ENCODE results near the gene GIMAP8. TPM values are rescaled to one million over a fixed set of nuclear protein-coding genes. Genes with fewer than 3 reads are reported as not detected.

GIMAP8 gene
- total RNA-seq, 1 experiment from 2014 or later: not detected

DNA sequence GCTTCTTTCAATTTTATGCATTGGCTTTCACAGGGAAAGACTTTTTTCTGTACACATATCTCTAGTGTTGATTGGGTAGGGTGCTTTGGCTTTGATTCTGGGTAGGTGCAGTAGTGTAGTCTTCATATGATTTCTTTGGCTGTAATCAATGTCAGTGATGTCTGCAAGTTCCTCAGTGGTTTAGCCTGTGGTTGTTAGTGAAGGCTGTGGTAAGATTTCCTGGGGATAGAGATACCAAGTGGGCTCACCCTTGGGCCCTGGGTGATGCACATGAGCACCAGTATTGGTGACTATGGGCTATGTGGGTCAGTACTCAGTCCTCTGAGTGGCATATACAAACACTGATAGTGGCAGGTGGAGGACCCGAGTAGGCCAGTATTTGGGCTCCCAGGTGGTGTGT, 13.0 kb downstream of the GIMAP8 start:
- Mint-ChIP-seq H3K4me3 (no peak overlapping the region), H3K4me1 (no peaks in the 10 kb centered on the region), H3K27ac (no peak overlapping the region), H3K36me3 (ENCODE audit: insufficient read depth in 1 of 3, low read depth in 3 of 3) (no peaks in the 10 kb centered on the region), H3K27me3 (ENCODE audit: low read depth) (peaks cover 66% of the 10 kb centered on the region), H3K9me3 (peaks cover 14 to 16% of the 10 kb centered on the region in 2 experiments; a peak in 3 of 5 replicates)
- no peaks in the 10 kb centered on the region for H3K79me2 ChIP-seq (ENCODE audit: insufficient read depth, low read length)
- H3K4me2 ChIP-seq (ENCODE audit: insufficient read depth, insufficient read length, low read length): no peak overlapping the region
- H2BK20ac ChIP-seq (ENCODE audit: low read depth, low read length, poor library complexity, severe bottlenecking): no peak overlapping the region
- no peak overlapping the region for H4K5ac ChIP-seq (ENCODE audit: insufficient read length, low read depth, low read length)
- H3K14ac ChIP-seq (ENCODE audit: insufficient read depth, low read length): no peak overlapping the region
- H2BK15ac ChIP-seq (ENCODE audit: low read depth, low read length): no peak overlapping the region
- H3K9ac ChIP-seq (ENCODE audit: extremely low read depth, insufficient read length, low read length): no peak overlapping the region
- H2AFZ ChIP-seq (ENCODE audit: low read length): no peak overlapping the region
- H4K20me1 ChIP-seq (ENCODE audit: control insufficient read depth, insufficient read depth, insufficient read length): no peaks in the 10 kb centered on the region
- H3K4me1 ChIP-seq (ENCODE audit: insufficient read depth, low read length): no peaks in the 10 kb centered on the region
- no peak overlapping the region for H2AK5ac ChIP-seq (ENCODE audit: insufficient read length, low read length)
- no peak overlapping the region for H3K27ac ChIP-seq (ENCODE audit: insufficient read length, low read depth, low read length)
- no peak overlapping the region for H2BK5ac ChIP-seq (ENCODE audit: insufficient read length, low read length)
- H4K8ac ChIP-seq (replicated peaks; ENCODE audit: insufficient read length, low read depth, low read length): no peak overlapping the region
- H3K23ac ChIP-seq (ENCODE audit: insufficient read length, low read depth, low read length): no peak overlapping the region
- no peak overlapping the region for H3K4ac ChIP-seq (ENCODE audit: low read depth, low read length)
- no peak overlapping the region for H3T11ph ChIP-seq (ENCODE audit: low read length)
- no peaks in the 10 kb centered on the region for H3K9me3 ChIP-seq (ENCODE audit: control insufficient read depth, low read depth, low read length)
- no peak overlapping the region for H4K91ac ChIP-seq (ENCODE audit: insufficient read length, low read depth, low read length)
- H3K18ac ChIP-seq (ENCODE audit: insufficient read length, low read depth, low read length): no peak overlapping the region
- no peak overlapping the region for H2BK120ac ChIP-seq (ENCODE audit: low read depth, low read length, poor library complexity, severe bottlenecking)
- no peaks in the 10 kb centered on the region for H3K27me3 ChIP-seq (ENCODE audit: insufficient read depth, low read length)
- no peak overlapping the region for H3K56ac ChIP-seq (ENCODE audit: insufficient read length, low read depth, low read length)
- no CpG with 5 or more reads among the region's 1 CpG for WGBS (ENCODE audit: extremely low coverage, insufficient read length, low lambda C conversion rate)
- H2BK12ac ChIP-seq (ENCODE audit: insufficient read length, low read depth, low read length): no peak overlapping the region
- H3K79me1 ChIP-seq (ENCODE audit: insufficient read depth, low read depth, low read length, poor library complexity, severe bottlenecking): no peaks in the 10 kb centered on the region
- no peak for DNase-seq
- no peak for TF ChIP-seq CTCF (conservative IDR thresholded peaks at IDR 0.05)
- H3K23me2 ChIP-seq (ENCODE audit: insufficient read length, low read depth, low read length, poor library complexity, severe bottlenecking): no peaks in the 10 kb centered on the region

All from H9 (cell line).